Activated CD8-positive, alpha-beta memory T cell treated with anti-CD3 and anti-CD28 coated beads, Interleukin-2, amount 10 ng/mL, durations not matched to agents 7 days and 5 days (primary cell): ENCODE data around the gene SH3D21. TPM values are rescaled to one million over a fixed set of nuclear protein-coding genes. Genes with fewer than 3 reads are reported as not detected.

Source experiments
- ATAC-seq: fragments of 150-1000 bp; cut with Tn5 transposase; one replicate; pipeline ENCODE4 v1.10.0; 2021; ENCODE audit warnings: moderate library complexity
- CTCF ChIA-PET: fragments of 350-600 bp; sonication (Branson Sonifier 250); formaldehyde crosslinking; loops from one replicate; lab custom pipeline; 2021; ENCODE audit warnings: antibody characterized with exemption; lab: Charles Lee
- DNase-seq: peaks from one replicate; pipeline ENCODE4 v3.0.0-alpha.2; 2020
- H3K27ac Mint-ChIP-seq: one replicate; pipeline ENCODE4 v1.8.0; 2021; ENCODE audit warnings: mild to moderate bottlenecking, mixed read lengths
- H3K27me3 Mint-ChIP-seq: one replicate; pipeline ENCODE4 v1.8.0; 2021; ENCODE audit warnings: mixed read lengths
- H3K36me3 Mint-ChIP-seq: one replicate; pipeline ENCODE4 v1.8.0; 2021; ENCODE audit warnings: mild to moderate bottlenecking, mixed read lengths
- H3K4me1 Mint-ChIP-seq: one replicate; pipeline ENCODE4 v1.8.0; 2021; ENCODE audit warnings: mixed read lengths
- H3K4me3 Mint-ChIP-seq: one replicate; pipeline ENCODE4 v1.8.0; 2021; ENCODE audit warnings: mild to moderate bottlenecking, moderate library complexity, mixed read lengths
- H3K9me3 Mint-ChIP-seq: one replicate; pipeline ENCODE4 v1.8.0; 2022; ENCODE audit warnings: low read depth, mixed read lengths
- total RNA-seq, 2 experiments: library from RNA; stranded (reverse); gene quantifications; one replicate each; pipeline ENCODE4 v1.2.3, GENCODE V29; 2021

The SH3D21 gene
- total RNA-seq, 2 experiments from 2014 or later, result 5.5 to 11.0 TPM

- H3K36me3 Mint-ChIP-seq, result peaks cover 13% of the 10 kb centered on the region
- no peak for DNase-seq
Observed at GRCh38 chr1:36352910-36353878, 47.0 kb downstream of the SH3D21 start.

GRCh38 chr1:36354486-36354885 lies 48.3 kb downstream of the SH3D21 start:
- Mint-ChIP-seq H3K27me3 (no peaks in the 10 kb centered on the region), H3K4me3 (no peak overlapping the region), H3K4me1 (peaks cover 29% of the 10 kb centered on the region), H3K27ac (no peak overlapping the region), H3K9me3 (no peaks in the 10 kb centered on the region), H3K36me3 (peaks cover 11% of the 10 kb centered on the region)
- DNase-seq (no peak), ATAC-seq (no peak)
- CTCF ChIA-PET, result interaction anchor here (0.7 to 1.3 kb wide), 4 partner anchors 12 to 23 kb away, joined by 3 to 4 read pairs (median 3); no protein-coding TSS in a partner anchor

More at GRCh38 chr1:36352910-36353878, 47.0 kb downstream of the SH3D21 start:
- Mint-ChIP-seq H3K4me1 (peaks cover 27% of the 10 kb centered on the region), H3K4me3 (no peak overlapping the region), H3K27me3 (no peaks in the 10 kb centered on the region), H3K27ac (no peak overlapping the region), H3K9me3 (no peaks in the 10 kb centered on the region)
- CTCF ChIA-PET, result interaction anchor here (0.6 to 1.9 kb wide), 4 partner anchors 11 to 67 kb away, joined by 3 to 8 read pairs (median 4); no protein-coding TSS in a partner anchor
- ATAC-seq, result no peak

- Mint-ChIP-seq H3K4me3 (no peak overlapping the region), H3K4me1 (peaks cover 28% of the 10 kb centered on the region), H3K36me3 (peaks cover 15% of the 10 kb centered on the region), H3K27ac (no peak overlapping the region), H3K9me3 (no peaks in the 10 kb centered on the region), H3K27me3 (no peaks in the 10 kb centered on the region)
- ATAC-seq, result no peak
- DNase-seq, result no peak
- CTCF ChIA-PET, result interaction anchor here (0.9 to 1.2 kb wide), 3 partner anchors 13 to 28 kb away, joined by 3 to 6 read pairs (median 5); no protein-coding TSS in a partner anchor
Observed at GRCh38 chr1:36355811-36356210, 49.6 kb downstream of the SH3D21 start.

DNA sequence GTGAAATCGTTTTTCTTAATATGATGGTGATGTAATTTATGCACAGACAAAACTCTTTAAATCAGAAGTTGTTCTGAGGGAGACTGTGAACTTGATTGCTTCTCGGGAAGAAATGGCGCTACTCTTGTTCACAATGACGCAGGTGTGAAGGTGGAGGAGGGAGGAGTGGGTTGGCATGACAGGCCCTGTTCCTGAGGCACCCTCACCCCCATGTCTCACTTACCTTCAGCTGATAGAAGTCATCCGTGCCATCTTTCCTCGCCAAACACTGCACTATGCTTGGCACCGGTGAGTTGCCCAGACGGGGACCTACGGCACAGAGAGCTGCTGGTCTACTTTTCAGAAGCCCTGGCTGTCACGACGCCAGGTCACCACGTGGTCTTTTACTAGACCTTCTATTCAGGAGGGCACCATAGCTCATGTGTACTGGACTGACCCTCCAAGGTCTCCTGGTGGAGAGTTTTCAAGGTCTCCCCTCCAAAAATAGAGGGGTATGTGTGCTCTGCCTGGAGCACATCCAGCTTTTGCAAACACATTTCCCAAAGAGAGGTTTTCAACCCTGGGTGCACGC lies 52.4 kb downstream of the SH3D21 start:
- Mint-ChIP-seq H3K4me1 (peaks cover 15% of the 10 kb centered on the region), H3K27me3 (no peaks in the 10 kb centered on the region), H3K27ac (no peak overlapping the region), H3K4me3 (no peak overlapping the region), H3K9me3 (no peaks in the 10 kb centered on the region), H3K36me3 (peaks cover 23% of the 10 kb centered on the region)
- CTCF ChIA-PET, result interaction anchor here (1.5 kb wide), 1 partner anchor 10 kb away, joined by 4 read pairs; no protein-coding TSS in a partner anchor
- ATAC-seq (no peak), DNase-seq (no peak)

GRCh38 chr1:36359383-36359782 lies 53.2 kb downstream of the SH3D21 start:
- peaks cover 21% of the 10 kb centered on the region for H3K36me3 Mint-ChIP-seq
- peak overlapping the region; percentile 58 for H3K27ac Mint-ChIP-seq
- ATAC-seq (no peak), DNase-seq (no peak)
- H3K4me3 Mint-ChIP-seq, result no peak overlapping the region
- H3K27me3 Mint-ChIP-seq, result no peaks in the 10 kb centered on the region
- peaks cover 14% of the 10 kb centered on the region for H3K4me1 Mint-ChIP-seq
- CTCF ChIA-PET, result interaction anchor here (1.0 to 1.2 kb wide), 2 partner anchors 8 to 9 kb away, joined by 3 to 5 read pairs; no protein-coding TSS in a partner anchor
- H3K9me3 Mint-ChIP-seq, result no peaks in the 10 kb centered on the region

DNA sequence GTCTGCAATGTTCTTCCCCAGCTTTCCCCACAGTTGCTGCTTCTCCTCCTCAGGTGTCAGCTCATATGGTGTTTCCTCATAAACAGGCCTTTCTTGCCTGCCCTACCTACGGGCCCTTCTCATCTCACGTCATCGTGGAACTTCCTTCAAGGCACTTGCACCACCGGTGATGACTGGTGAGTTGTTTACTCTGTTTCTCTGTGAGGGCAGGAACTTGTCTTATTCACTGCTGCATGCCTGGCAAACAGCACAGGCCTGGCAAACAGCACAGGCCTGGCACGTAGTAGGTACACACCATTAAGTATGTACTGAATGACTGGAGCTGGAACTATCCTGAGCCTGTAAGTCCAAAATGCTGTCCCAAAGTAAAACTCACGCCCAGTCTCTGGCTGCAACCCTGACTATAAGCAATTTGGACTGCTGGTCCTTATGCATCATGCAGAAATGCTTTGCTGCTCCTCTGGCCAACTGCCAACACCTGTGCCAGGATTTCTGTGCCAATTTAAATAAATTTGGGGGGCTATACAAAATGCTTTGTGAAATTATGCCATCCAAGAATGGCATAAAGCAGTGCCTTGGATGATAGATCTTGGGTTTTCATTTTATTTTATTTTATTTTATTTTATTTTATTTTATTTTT lies 53.9 kb downstream of the SH3D21 start:
- H3K27ac Mint-ChIP-seq, result peak overlapping the region; percentile 58
- no peaks in the 10 kb centered on the region for H3K9me3 Mint-ChIP-seq
- DNase-seq (no peak), ATAC-seq (no peak)
- H3K27me3 Mint-ChIP-seq, result no peaks in the 10 kb centered on the region
- no peak overlapping the region for H3K4me3 Mint-ChIP-seq
- peaks cover 13% of the 10 kb centered on the region for H3K4me1 Mint-ChIP-seq
- H3K36me3 Mint-ChIP-seq, result peaks cover 20% of the 10 kb centered on the region
- CTCF ChIA-PET, result interaction anchor here (1.0 to 1.4 kb wide), 3 partner anchors 8 to 17 kb away, joined by 3 to 5 read pairs (median 4); no protein-coding TSS in a partner anchor

DNA sequence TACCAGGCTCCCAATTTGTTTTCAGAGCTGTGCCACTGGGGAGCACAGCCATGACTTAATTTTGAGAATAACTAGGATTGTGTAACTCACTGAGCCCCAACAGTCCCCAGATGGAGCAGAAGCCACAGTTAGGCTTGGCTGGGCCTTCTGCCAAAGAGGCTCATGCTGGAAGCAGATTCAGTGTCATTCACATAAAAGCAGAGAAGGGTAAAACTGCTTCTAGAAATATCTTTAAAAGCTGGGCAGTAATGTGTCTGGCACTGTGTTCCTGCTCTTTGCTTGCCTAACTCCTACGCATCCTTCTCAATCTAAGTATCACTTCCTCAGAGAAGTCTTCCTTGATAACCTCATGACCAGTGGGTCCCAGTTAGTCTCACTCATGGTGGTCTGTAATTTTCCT lies 59.2 kb downstream of the SH3D21 start:
- Mint-ChIP-seq H3K9me3 (no peaks in the 10 kb centered on the region), H3K36me3 (peaks cover 12% of the 10 kb centered on the region), H3K4me1 (peaks cover 43% of the 10 kb centered on the region), H3K27me3 (no peaks in the 10 kb centered on the region), H3K27ac (peak overlapping the region; percentile 77), H3K4me3 (no peak overlapping the region)
- CTCF ChIA-PET, result interaction anchor here (0.6 to 4.8 kb wide), 6 partner anchors 21 to 814 kb away, joined by 3 to 45 read pairs (median 14); partner anchors contain the start of gene STK40
- ATAC-seq, result no peak
- no peak for DNase-seq

- H3K4me1 Mint-ChIP-seq, result peaks cover 44% of the 10 kb centered on the region
- no peaks in the 10 kb centered on the region for H3K9me3 Mint-ChIP-seq
- peaks cover 12% of the 10 kb centered on the region for H3K36me3 Mint-ChIP-seq
- H3K27me3 Mint-ChIP-seq, result no peaks in the 10 kb centered on the region
- peak overlapping the region; percentile 77 for H3K27ac Mint-ChIP-seq
- peak; percentile 86 for ATAC-seq
- DNase-seq, result peak; percentile 79
- CTCF ChIA-PET, result interaction anchor here (0.6 to 4.8 kb wide), 13 partner anchors 11 to 217 kb away, joined by 3 to 45 read pairs (median 4); partner anchors contain the start of genes EVA1B, STK40 and TRAPPC3
- no peak overlapping the region for H3K4me3 Mint-ChIP-seq
Observed at GRCh38 chr1:36366091-36366661, 60.0 kb downstream of the SH3D21 start.

- ATAC-seq, result no peak
- Mint-ChIP-seq H3K27me3 (no peaks in the 10 kb centered on the region), H3K36me3 (peaks cover 10% of the 10 kb centered on the region), H3K4me3 (no peak overlapping the region), H3K27ac (peak overlapping the region; percentile 65), H3K4me1 (peaks cover 46% of the 10 kb centered on the region), H3K9me3 (no peaks in the 10 kb centered on the region)
- no peak for DNase-seq
- CTCF ChIA-PET, result interaction anchor here (0.5 to 4.8 kb wide), 15 partner anchors 11 to 218 kb away, joined by 3 to 45 read pairs (median 4); partner anchors contain the start of genes EVA1B, STK40 and TRAPPC3
Observed at GRCh38 chr1:36367066-36367465, 60.9 kb downstream of the SH3D21 start.

DNA sequence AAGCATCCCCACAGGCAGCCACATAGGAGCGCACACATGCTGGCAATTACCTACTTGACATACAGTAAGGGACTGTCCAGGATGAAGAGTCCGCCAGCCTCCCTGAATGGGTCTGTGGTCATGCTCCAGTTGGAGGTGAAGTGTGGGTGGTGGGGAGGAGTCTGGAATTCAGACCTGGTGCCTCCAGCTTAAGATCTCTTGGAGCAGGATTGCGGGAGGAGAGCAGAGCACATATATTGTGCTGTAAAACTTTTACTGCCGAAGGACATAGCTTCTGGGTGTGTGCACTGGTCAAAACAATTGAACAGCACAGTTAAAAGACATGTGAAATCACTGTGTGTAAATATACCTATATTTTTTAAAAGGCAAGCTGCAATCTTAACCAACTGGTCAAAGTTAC lies 61.6 kb downstream of the SH3D21 start:
- ATAC-seq, result no peak
- no peak overlapping the region for H3K4me3 Mint-ChIP-seq

DNA sequence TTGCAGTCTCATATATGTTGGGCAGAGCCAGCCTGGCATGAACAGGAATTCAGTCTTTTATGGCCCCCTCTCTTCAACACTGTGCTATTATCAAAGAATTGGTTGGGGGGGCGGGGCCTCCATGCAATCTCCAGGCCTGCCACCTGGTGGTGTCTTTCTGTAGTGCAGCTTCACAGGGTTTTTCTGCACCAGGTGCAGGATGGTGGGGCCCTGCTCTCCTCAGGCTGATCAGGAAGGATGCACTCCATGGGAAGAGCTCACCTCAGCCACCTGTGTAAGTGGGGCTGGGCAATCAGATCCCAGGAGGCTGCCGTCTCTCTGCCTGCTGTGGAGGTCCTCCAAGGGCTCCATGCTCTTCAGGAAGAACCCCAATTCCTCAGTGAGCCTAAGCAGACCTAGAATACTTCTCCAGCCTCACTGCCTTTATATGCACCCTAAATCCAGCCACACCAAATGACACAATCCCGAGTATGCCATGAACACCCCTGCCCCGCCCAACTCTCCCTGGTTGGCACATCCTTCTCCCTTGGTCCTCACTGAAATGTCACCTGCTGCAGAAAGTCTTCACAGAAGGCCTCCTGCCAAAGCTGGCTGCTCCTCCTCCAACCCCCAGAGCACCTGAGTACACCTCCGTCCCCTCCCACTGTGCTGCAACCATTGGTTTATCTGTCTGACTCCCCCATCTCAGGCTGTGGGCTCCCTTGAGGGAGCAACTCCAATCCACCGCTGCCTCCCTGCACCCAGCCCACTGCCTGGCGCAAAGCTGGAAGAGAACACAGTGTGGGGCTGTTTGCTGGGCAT lies 63.1 kb downstream of the SH3D21 start:
- H3K4me3 Mint-ChIP-seq, result no peak overlapping the region
- peak; percentile 88 for DNase-seq
- H3K27ac Mint-ChIP-seq, result peak overlapping the region; percentile 71
- CTCF ChIA-PET, result interaction anchor here (0.6 to 4.8 kb wide), 28 partner anchors 8 to 269 kb away, joined by 3 to 45 read pairs (median 4); partner anchors contain the start of genes EVA1B, LSM10, SH3D21 and STK40
- ATAC-seq, result peak; percentile 48
- no peaks in the 10 kb centered on the region for H3K27me3 Mint-ChIP-seq
- peaks cover 8% of the 10 kb centered on the region for H3K36me3 Mint-ChIP-seq
- H3K4me1 Mint-ChIP-seq, result peaks cover 67% of the 10 kb centered on the region
- no peaks in the 10 kb centered on the region for H3K9me3 Mint-ChIP-seq

More for the DNA sequence above, 61.6 kb downstream of the SH3D21 start:
- H3K27ac Mint-ChIP-seq, result peak overlapping the region; percentile 65
- peaks cover 53% of the 10 kb centered on the region for H3K4me1 Mint-ChIP-seq
- no peak for DNase-seq
- CTCF ChIA-PET, result interaction anchor here (0.9 to 4.8 kb wide), 18 partner anchors 8 to 218 kb away, joined by 3 to 45 read pairs (median 4); partner anchors contain the start of genes EVA1B, SH3D21, STK40 and TRAPPC3
- H3K9me3 Mint-ChIP-seq, result no peaks in the 10 kb centered on the region
- no peaks in the 10 kb centered on the region for H3K27me3 Mint-ChIP-seq
- peaks cover 11% of the 10 kb centered on the region for H3K36me3 Mint-ChIP-seq
